Cardiac fibroblast (primary cell): ENCODE results near the gene PTPA.
"Not testable (repeated sequence)": the region's sequence is repeated elsewhere in the genome, so short reads cannot be mapped to it uniquely, and the experiment has no call there.

Experiments used
- DNase-seq, 2 donors: peaks; one replicate each; pipeline versions ENCODE4 v3.0.0 to v3.0.0-alpha.2; 2010; ENCODE audit warnings: low read depth in 2 of 2
- H3K4me3 ChIP-seq, 2 donors: replicated peaks in 1 of 2; 1 replicate in 1 of 2; 2 replicates in 1 of 2; pipeline ENCODE4 v1.5.1; 2011; ENCODE audit warnings: low read depth in 2 of 2, low read length in 2 of 2, mild to moderate bottlenecking in 2 of 2, moderate library complexity in 1 of 2
- CTCF ChIP-seq: IDR thresholded peaks from one replicate; pipeline ENCODE4 v1.5.1; 2011; ENCODE audit warnings: low read depth, mild to moderate bottlenecking, low read length, inconsistent platforms

Gene PTPA

GRCh38 chr9:129118799-129119198 lies 7.6 kb downstream of the PTPA start:
- TF ChIP-seq CTCF: no peak
- H3K4me3 ChIP-seq: no peak overlapping the region
- no peak for DNase-seq

- TF ChIP-seq CTCF: no peak
- no peak overlapping the region for H3K4me3 ChIP-seq
- DNase-seq: peak; percentile 52 to 68
These were observed 10.3 kb downstream of the PTPA start for GRCh38 chr9:129121483-129121882.

- H3K4me3 ChIP-seq: no peak overlapping the region
- DNase-seq: no peak
- TF ChIP-seq CTCF: no peak
These were observed 10.9 kb downstream of the PTPA start for GRCh38 chr9:129122133-129122532.

- not testable (repeated sequence) for DNase-seq, H3K4me3 ChIP-seq
These were observed 11.8 kb downstream of the PTPA start for GRCh38 chr9:129122976-129123375.

- H3K4me3 ChIP-seq: no peak overlapping the region
- no peak for TF ChIP-seq CTCF
- DNase-seq: no peak
These were observed 13.4 kb downstream of the PTPA start for GRCh38 chr9:129124506-129125069.

GRCh38 chr9:129125478-129125877 lies 14.3 kb downstream of the PTPA start:
- no peak for TF ChIP-seq CTCF
- peak; percentile 87 to 100 for DNase-seq
- H3K4me3 ChIP-seq: no peak overlapping the region

GRCh38 chr9:129126749-129127618 lies 15.8 kb downstream of the PTPA start:
- DNase-seq: peak; percentile 13 to 38
- TF ChIP-seq CTCF: no peak
- no peak overlapping the region for H3K4me3 ChIP-seq
